GM13976 (cell line): ENCODE measurements around the gene ARHGEF26.

Experiments
- DNase-seq: peaks from one replicate; pipeline ENCODE4 v3.0.0; 2012; ENCODE audit warnings: low spot score
- CTCF ChIP-seq: IDR thresholded peaks from 2 replicates; pipeline ENCODE4 v1.5.1; 2012; ENCODE audit warnings: borderline replicate concordance, mild to moderate bottlenecking; ENCODE audit not compliant: insufficient read depth; ENCODE audit errors: extremely low read depth, missing control alignments, control extremely low read depth
- in situ Hi-C: fragments of 300-500 bp; cut with MboI; formaldehyde crosslinking; loops from one replicate; pipeline ENCODE4 v1.12.0; 2022; ENCODE audit warnings: low sequenced_read_pairs, mixed read lengths, inconsistent platforms; ENCODE audit not compliant: unreplicated experiment

The ARHGEF26 gene

GRCh38 chr3:154178172-154178571 lies 57.0 kb downstream of the ARHGEF26 start:
- DNase-seq = no peak
- TF ChIP-seq CTCF = no peak
- in situ Hi-C loops = no loop called here

- DNase-seq = no peak
- no peak for TF ChIP-seq CTCF
- in situ Hi-C loops = no loop called here
Observed at GRCh38 chr3:154180836-154181691, 59.9 kb downstream of the ARHGEF26 start.

GRCh38 chr3:154182322-154182922 lies 61.2 kb downstream of the ARHGEF26 start:
- no peak for TF ChIP-seq CTCF
- no peak for DNase-seq
- in situ Hi-C loops = no loop called here

- no peak for TF ChIP-seq CTCF
- in situ Hi-C loops = no loop called here
- DNase-seq = no peak
Observed at GRCh38 chr3:154182975-154183374, 61.8 kb downstream of the ARHGEF26 start.

- no peak for DNase-seq
- no peak for TF ChIP-seq CTCF
- in situ Hi-C loops = no loop called here
Observed at GRCh38 chr3:154184582-154184981, 63.4 kb downstream of the ARHGEF26 start.

- DNase-seq = no peak
- in situ Hi-C loops = no loop called here
- no peak for TF ChIP-seq CTCF
Observed at GRCh38 chr3:154188437-154188836, 67.2 kb downstream of the ARHGEF26 start.

- in situ Hi-C loops = no loop called here
- DNase-seq = no peak
- TF ChIP-seq CTCF = no peak
Observed at GRCh38 chr3:154188846-154189245, 67.7 kb downstream of the ARHGEF26 start.
